Spleen (tissue), 11 donors: ENCODE results near the gene CIC. TPM values are rescaled to one million over a fixed set of nuclear protein-coding genes. Genes with fewer than 3 reads are reported as not detected.

Experiments used
- DNase-seq: peaks from one replicate; pipeline ENCODE4 v3.0.0-alpha.2; 2020
- H3K27ac ChIP-seq, 8 donors: fragments of 200-600 bp; sonication (generic) in 7 of 8; 1 replicate in 4 of 8; 2 replicates in 4 of 8; pipeline versions ENCODE4 v1.5.0 to v1.8.0; 2016 to 2021; ENCODE audit warnings: inconsistent platforms in 4 of 8, mild to moderate bottlenecking in 4 of 8, moderate library complexity in 1 of 8
- H3K27me3 ChIP-seq, 7 donors: fragments of 200-600 bp; sonication (generic) in 6 of 7; replicated peaks in 1 of 7; 1 replicate in 4 of 7; 2 replicates in 3 of 7; pipeline versions ENCODE4 v1.5.0 to v1.8.0; 2016 to 2021; ENCODE audit warnings: inconsistent platforms in 3 of 7, mild to moderate bottlenecking in 1 of 7
- H3K36me3 ChIP-seq, 6 donors: fragments of 200-600 bp; sonication (generic) in 5 of 6; 1 replicate in 4 of 6; 2 replicates in 2 of 6; pipeline versions ENCODE4 v1.5.0 to v1.8.0; 2016 to 2021; ENCODE audit warnings: inconsistent platforms in 2 of 6
- H3K4me1 ChIP-seq, 6 donors: fragments of 200-600 bp; sonication (generic) in 5 of 6; 1 replicate in 3 of 6; 2 replicates in 3 of 6; pipeline versions ENCODE4 v1.5.0 to v1.8.0; 2016 to 2021; ENCODE audit warnings: inconsistent platforms in 3 of 6
- H3K4me3 ChIP-seq, 8 donors: fragments of 200-600 bp; sonication (generic) in 7 of 8; 1 replicate in 4 of 8; 2 replicates in 4 of 8; pipeline versions ENCODE4 v1.5.0 to v1.8.0; 2016 to 2021; ENCODE audit warnings: inconsistent platforms in 4 of 8, mild to moderate bottlenecking in 4 of 8, moderate library complexity in 2 of 8
- H3K9me3 ChIP-seq, 8 donors: fragments of 200-600 bp; sonication (generic) in 7 of 8; 1 replicate in 4 of 8; 2 replicates in 4 of 8; pipeline versions ENCODE4 v1.5.0 to v1.8.0; 2016 to 2021; ENCODE audit warnings: inconsistent platforms in 4 of 8
- POLR2A ChIP-seq, 3 donors: fragments of 450-650 bp; IDR thresholded peaks; one replicate each; pipeline ENCODE4 v1.5.1; 2017; ENCODE audit warnings: antibody characterized with exemption in 3 of 3, mild to moderate bottlenecking in 1 of 3
- POLR2AphosphoS5 ChIP-seq, 3 donors: sonication (generic); formaldehyde crosslinking; IDR thresholded peaks; one replicate each; pipeline ENCODE4 v1.5.1; 2017; ENCODE audit warnings: antibody characterized with exemption in 3 of 3
- WGBS, 5 donors: extraction: QIAGEN DNeasy Blood & Tissue Kit in 3 of 5; methylation state at CpG; one replicate each; pipeline versions ENCODE4 v1.1.5 to v1.1.7; 2013 to 2018; 5-methylcytosine and 5-hydroxymethylcytosine counted together
- intact Hi-C: fragments of 100-400 bp; cut with DNase I; formaldehyde crosslinking; loops from one replicate; pipeline ENCODE4 v1.15.0; 2023; ENCODE audit warnings: low total_unique reads
- polyA plus RNA-seq, 3 donors: library from polyadenylated mRNA; stranded (reverse); fragments of 200-250 nt; gene quantifications; one replicate each; pipeline ENCODE4 v1.2.1, GENCODE V29; 2013
- total RNA-seq, 7 donors: library from RNA; depleted of rRNA in 3 of 7; stranded (reverse); fragments of >200 nt in 3 of 7; fragmentation: NEBNext Ultra II Directional in 4 of 7; extraction: Animal tissue kit (Norgen Biotek cat#: 25700) in 4 of 7; gene quantifications; one replicate each; pipeline versions ENCODE4 v1.1.0 to v1.2.1, GENCODE V29; 2016 to 2021
- TF ChIP-seq, protein P1 (sequence below), 11 experiments: fragments of 200-600 bp in 7 of 11; fragments of 450-650 bp in 4 of 11; sonication (generic) in 4 of 11; IDR thresholded peaks in 8 of 11; conservative IDR thresholded peaks in 3 of 11; 1 replicate in 7 of 11; 2 replicates in 4 of 11; pipeline versions ENCODE4 v1.4.0 to v1.8.0; 2016 to 2021; ENCODE audit warnings: antibody characterized with exemption in 11 of 11, inconsistent platforms in 4 of 11, mild to moderate bottlenecking in 1 of 11
- donor health status: healthy with polysubstance abuse.
- donor health status: DM: no; HTN: no; CAD: no; lungs with moderate emphysema.
- donor health status: DM: no; HTN: no; CAD: no.
- donor health status: Bipolar disorder and iron deficiency.
- donor health status: healthy.
- donor health status: DM: no; HTN: no; CAD: no.
- donor health status: DM: yes; HTN: yes; CAD: no.

Gene CIC
- total and polyA plus RNA-seq, 10 donors: 12.5 to 100 (median 69.8) TPM

DNA sequence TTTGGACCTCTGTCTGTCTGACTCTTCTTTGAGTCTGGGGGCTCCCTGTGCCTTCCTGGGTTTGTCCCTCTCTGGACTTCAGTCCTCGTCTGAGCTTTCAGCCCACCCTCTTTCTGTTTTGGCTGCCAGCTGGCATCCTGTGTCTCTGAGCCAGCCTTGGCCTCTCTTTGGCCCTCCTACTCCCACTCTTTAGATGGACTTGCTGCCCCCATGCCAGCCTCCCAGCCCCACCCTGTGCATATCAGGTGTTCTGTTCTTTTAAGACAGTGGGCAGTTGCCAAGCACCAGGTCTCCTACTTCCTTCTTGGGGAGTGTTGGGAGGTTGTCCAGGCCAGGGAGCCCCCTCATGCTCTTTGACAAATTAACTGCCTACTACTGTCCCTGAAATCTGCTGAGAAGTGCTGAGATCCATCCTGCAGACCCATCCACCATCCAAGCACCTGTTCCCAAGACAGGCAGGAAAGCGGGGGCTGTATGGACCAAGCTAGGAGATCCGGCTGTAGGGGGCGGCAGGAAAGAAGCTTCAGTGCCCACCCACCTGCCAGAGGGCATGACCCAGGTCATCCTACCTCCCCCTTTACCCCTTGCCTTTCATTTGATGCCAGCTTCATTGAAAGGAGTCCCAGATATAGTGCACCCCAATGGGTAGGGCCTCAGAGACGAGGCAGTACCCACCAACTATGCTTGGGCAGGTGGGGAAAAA is 9.6 kb downstream of the CIC start:
- WGBS, 5 donors: 52 to 78% (median 64%) methylated on average over 5 of the region's 5 CpGs
- no peaks in the 10 kb centered on the region for H3K9me3 ChIP-seq
- intact Hi-C loops: no loop called here
- TF ChIP-seq, protein P1, sequence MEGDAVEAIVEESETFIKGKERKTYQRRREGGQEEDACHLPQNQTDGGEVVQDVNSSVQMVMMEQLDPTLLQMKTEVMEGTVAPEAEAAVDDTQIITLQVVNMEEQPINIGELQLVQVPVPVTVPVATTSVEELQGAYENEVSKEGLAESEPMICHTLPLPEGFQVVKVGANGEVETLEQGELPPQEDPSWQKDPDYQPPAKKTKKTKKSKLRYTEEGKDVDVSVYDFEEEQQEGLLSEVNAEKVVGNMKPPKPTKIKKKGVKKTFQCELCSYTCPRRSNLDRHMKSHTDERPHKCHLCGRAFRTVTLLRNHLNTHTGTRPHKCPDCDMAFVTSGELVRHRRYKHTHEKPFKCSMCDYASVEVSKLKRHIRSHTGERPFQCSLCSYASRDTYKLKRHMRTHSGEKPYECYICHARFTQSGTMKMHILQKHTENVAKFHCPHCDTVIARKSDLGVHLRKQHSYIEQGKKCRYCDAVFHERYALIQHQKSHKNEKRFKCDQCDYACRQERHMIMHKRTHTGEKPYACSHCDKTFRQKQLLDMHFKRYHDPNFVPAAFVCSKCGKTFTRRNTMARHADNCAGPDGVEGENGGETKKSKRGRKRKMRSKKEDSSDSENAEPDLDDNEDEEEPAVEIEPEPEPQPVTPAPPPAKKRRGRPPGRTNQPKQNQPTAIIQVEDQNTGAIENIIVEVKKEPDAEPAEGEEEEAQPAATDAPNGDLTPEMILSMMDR (IDR thresholded peaks at IDR 0.05 in 8 of 11, conservative IDR thresholded peaks at IDR 0.05 in 3 of 11): no peak
- peak in 1 of 3 donors; percentile 21 for TF ChIP-seq POLR2AphosphoS5 (IDR thresholded peaks at IDR 0.05)
- TF ChIP-seq POLR2A (IDR thresholded peaks at IDR 0.05): no peak
- no peaks in the 10 kb centered on the region for H3K27me3 ChIP-seq
- DNase-seq: no peak
- H3K4me1 ChIP-seq: peaks cover 68 to 100% (median 94%) of the 10 kb centered on the region in 6 donors
- peaks cover 0 to 45% (median 15%) of the 10 kb centered on the region in 6 donors for H3K36me3 ChIP-seq
- H3K4me3 ChIP-seq: peak overlapping the region in 1 of 8 donors; percentile 91
- peak overlapping the region in 7 of 8 donors; percentile 24 to 99 (median 97) for H3K27ac ChIP-seq

DNA sequence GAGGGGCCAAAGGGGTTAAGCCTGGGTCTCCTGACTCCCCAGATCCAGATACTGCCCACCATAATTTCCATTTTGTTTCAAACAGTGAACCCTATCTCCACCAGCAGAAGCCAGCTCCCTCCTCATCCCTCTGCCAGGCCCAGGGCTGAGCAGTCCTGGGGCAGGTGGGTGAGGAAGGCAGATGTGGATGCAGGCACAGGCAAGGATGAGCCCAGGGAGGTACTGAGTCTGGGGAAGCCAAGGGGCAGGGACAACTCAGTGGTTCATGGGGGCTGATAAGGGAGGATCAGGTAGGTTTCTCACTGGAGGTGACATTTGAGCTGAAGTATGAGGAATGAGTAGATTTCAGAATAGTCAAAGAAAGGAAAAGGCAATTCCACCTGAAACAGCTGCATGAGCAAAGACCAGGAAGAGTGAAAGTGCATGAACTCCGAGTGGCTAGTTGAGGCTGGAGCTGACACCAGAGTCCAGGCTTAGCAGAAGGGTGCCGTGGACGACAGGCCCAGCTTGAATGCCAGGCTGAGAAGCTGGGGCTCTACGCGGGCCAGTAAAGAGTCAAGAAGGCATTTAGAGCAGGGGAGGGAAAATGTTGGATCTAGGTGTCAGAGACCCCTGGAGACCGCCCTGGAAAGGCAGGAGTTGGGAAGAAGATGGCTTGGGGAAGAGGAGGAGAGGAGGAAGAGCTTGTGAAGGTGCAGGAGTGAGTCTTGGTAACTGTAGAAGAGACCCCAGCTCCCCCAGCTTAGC is 10.3 kb downstream of the CIC start:
- Histone ChIP-seq H3K9me3 (no peaks in the 10 kb centered on the region), H3K4me1 (peaks cover 68 to 92% (median 90%) of the 10 kb centered on the region in 6 donors), H3K27ac (peak overlapping the region; percentile 93 to 99 (median 96)), H3K27me3 (no peaks in the 10 kb centered on the region), H3K36me3 (peaks cover 0 to 37% (median 7%) of the 10 kb centered on the region in 6 donors), H3K4me3 (peak overlapping the region; percentile 81 to 91 (median 88))
- DNase-seq: no peak
- TF ChIP-seq POLR2A (IDR thresholded peaks at IDR 0.05) (no peak), POLR2AphosphoS5 (IDR thresholded peaks at IDR 0.05) (no peak)
- TF ChIP-seq, protein P1 (IDR thresholded peaks at IDR 0.05 in 8 of 11, conservative IDR thresholded peaks at IDR 0.05 in 3 of 11): no peak
- WGBS, 5 donors: 12 to 21% (median 20%) methylated on average over 6 of the region's 6 CpGs
- intact Hi-C loops: no loop called here

DNA sequence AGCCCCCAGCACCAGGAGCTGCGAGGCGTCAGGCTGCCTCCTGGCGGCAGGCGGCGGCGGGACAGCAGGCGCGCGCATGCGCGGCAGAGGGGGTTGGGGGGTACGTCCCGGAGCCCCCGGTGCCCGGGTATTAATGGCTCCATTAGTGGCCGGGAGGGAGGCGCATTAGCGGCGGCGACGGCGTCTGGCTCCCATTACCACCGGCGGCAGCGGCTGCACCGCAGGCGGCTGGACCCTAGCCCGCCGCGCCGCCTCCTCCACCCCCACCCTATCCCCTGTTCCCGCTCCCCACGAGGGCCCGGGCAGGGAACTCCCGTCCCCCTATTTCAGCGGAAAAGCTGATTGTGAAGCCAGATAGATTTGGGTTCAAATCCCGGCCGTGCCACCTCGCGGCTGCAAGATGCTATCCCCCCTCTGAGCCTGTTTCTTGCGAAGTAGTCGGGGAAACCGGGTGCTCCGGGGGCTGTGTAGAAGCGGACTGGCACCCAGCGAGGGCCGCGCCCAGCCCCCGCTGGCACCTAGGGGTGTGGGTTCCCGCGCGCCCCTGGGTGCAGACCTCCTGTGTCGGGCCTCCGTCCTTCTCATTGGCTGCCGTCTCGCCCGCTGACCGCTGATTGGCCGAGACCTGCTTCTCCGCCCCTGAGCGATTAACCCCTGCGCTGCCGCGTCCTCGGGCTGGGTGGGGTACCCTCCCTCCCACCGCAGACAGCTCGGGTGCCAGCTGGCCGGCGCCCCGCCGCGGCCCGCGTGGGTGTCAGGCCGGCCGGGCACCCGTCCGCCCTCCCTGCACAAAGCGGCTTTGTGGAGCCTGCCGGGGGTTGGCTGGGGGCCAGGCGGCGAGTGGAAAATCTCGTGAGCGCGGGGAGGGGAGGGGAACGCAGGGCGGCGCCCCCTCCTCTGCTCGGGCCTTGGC is 11.1 kb downstream of the CIC start:
- H3K4me1 ChIP-seq: peaks cover 62 to 91% (median 88%) of the 10 kb centered on the region in 6 donors
- TF ChIP-seq, protein P1 (IDR thresholded peaks at IDR 0.05 in 8 of 11, conservative IDR thresholded peaks at IDR 0.05 in 3 of 11): peak; percentile 85 to 97 (median 94)
- TF ChIP-seq POLR2AphosphoS5 (IDR thresholded peaks at IDR 0.05) (peak; percentile 80 to 84 (median 83)), POLR2A (IDR thresholded peaks at IDR 0.05) (no peak)
- peak; percentile 95 for DNase-seq
- intact Hi-C loops: no loop called here
- H3K27me3 ChIP-seq: no peaks in the 10 kb centered on the region
- WGBS, 5 donors: 0 to 1% (median 1%) methylated on average over 69 to 88 of the region's 89 CpGs
- peaks cover 0 to 29% (median under 1%) of the 10 kb centered on the region in 6 donors for H3K36me3 ChIP-seq
- no peaks in the 10 kb centered on the region for H3K9me3 ChIP-seq
- H3K4me3 ChIP-seq: peak overlapping the region; percentile 81 to 91 (median 88)
- H3K27ac ChIP-seq: peak overlapping the region; percentile 93 to 99 (median 96)
